Endodermal cell (in vitro differentiated cells): ENCODE measurements around the gene MLLT3. TPM values are rescaled to one million over a fixed set of nuclear protein-coding genes. Genes with fewer than 3 reads are reported as not detected.

Experiments used
- DNase-seq: peaks from one replicate; pipeline ENCODE4 v3.0.0-alpha.2; 2017
- H3K27ac ChIP-seq: 2 replicates; pipeline ENCODE4 v1.5.1; 2013; ENCODE audit warnings: mild to moderate bottlenecking, low read depth, low read length, moderate library complexity
- H3K27me3 ChIP-seq: 2 replicates; pipeline ENCODE4 v1.6.1; 2013; ENCODE audit warnings: mild to moderate bottlenecking, low read length, moderate library complexity; ENCODE audit not compliant: insufficient read depth, control insufficient read depth, poor library complexity, severe bottlenecking
- H3K36me3 ChIP-seq: 2 replicates; pipeline ENCODE4 v1.7.0; 2013; ENCODE audit warnings: mild to moderate bottlenecking, low read length, moderate library complexity; ENCODE audit not compliant: control insufficient read depth, insufficient read depth
- H3K4me1 ChIP-seq: one replicate; pipeline ENCODE4 v1.7.0; 2013; ENCODE audit warnings: low read length; ENCODE audit not compliant: control insufficient read depth, insufficient read depth
- H3K4me3 ChIP-seq: 2 replicates; pipeline ENCODE4 v1.5.1; 2013; ENCODE audit warnings: mild to moderate bottlenecking, low read length, moderate library complexity
- H3K9ac ChIP-seq: 2 replicates; pipeline ENCODE4 v1.6.1; 2013; ENCODE audit warnings: mild to moderate bottlenecking, low read length, moderate library complexity; ENCODE audit not compliant: poor library complexity, severe bottlenecking; ENCODE audit errors: extremely low read depth
- H3K9me3 ChIP-seq: 2 replicates; pipeline ENCODE4 v1.6.1; 2013; ENCODE audit warnings: mild to moderate bottlenecking, low read length, moderate library complexity; ENCODE audit not compliant: control insufficient read depth
- H3K27ac Mint-ChIP-seq: 2 replicates; pipeline ENCODE4 v1.8.0; 2020; ENCODE audit warnings: mixed read lengths
- H3K27me3 Mint-ChIP-seq: 2 replicates; pipeline ENCODE4 v1.8.0; 2021; ENCODE audit warnings: mild to moderate bottlenecking, mixed read lengths; ENCODE audit not compliant: insufficient read depth
- H3K36me3 Mint-ChIP-seq: 2 replicates; pipeline ENCODE4 v1.8.0; 2020; ENCODE audit warnings: low read depth, mixed read lengths
- H3K4me1 Mint-ChIP-seq: 2 replicates; pipeline ENCODE4 v1.8.0; 2020; ENCODE audit warnings: mixed read lengths
- H3K4me3 Mint-ChIP-seq: 2 replicates; pipeline ENCODE4 v1.8.0; 2020; ENCODE audit warnings: mild to moderate bottlenecking, moderate library complexity, mixed read lengths
- H3K9me3 Mint-ChIP-seq: 2 replicates; pipeline ENCODE4 v1.8.0; 2020; ENCODE audit warnings: mild to moderate bottlenecking, mixed read lengths
- CTCF ChIP-seq: fragments of 200-600 bp; sonication (generic); conservative IDR thresholded peaks from 2 replicates; pipeline ENCODE4 v1.5.0; 2021; ENCODE audit warnings: antibody characterized with exemption, mild to moderate bottlenecking
- WGBS, 2 experiments: methylation state at CpG; one replicate each; pipeline versions ENCODE4 v1.1.5 to v1.1.7; 2013; ENCODE audit warnings: missing lambda C conversion rate in 2 of 2, mixed read lengths in 1 of 2; ENCODE audit not compliant: insufficient coverage in 1 of 2, insufficient read length in 1 of 2; 5-methylcytosine and 5-hydroxymethylcytosine counted together
- total RNA-seq, 2 donors: library from RNA; stranded (reverse); fragmentation: NEBNext Ultra II Directional in 1 of 2; extraction: Animal tissue kit (Norgen Biotek cat#: 25700) in 1 of 2; gene quantifications; 2 replicates in 1 of 2; 3 replicates in 1 of 2; pipeline ENCODE4 v1.2.1, GENCODE V29; 2021

The MLLT3 gene
- total RNA-seq, 2 donors from 2014 or later: 5.5 to 12.2 TPM

GRCh38 chr9:20379804-20380225, 242.5 kb downstream of the MLLT3 start:
- Mint-ChIP-seq H3K36me3 (no peaks in the 10 kb centered on the region), H3K4me3 (no peak overlapping the region)
- no peak for TF ChIP-seq CTCF

GRCh38 chr9:20378851-20379250, 243.4 kb downstream of the MLLT3 start:
- Mint-ChIP-seq H3K36me3 (no peaks in the 10 kb centered on the region), H3K4me1 (peaks cover 16% of the 10 kb centered on the region), H3K9me3 (no peaks in the 10 kb centered on the region), H3K27ac (no peak overlapping the region), H3K4me3 (no peak overlapping the region), H3K27me3 (no peaks in the 10 kb centered on the region)
- 77% methylated on average over 3 of the region's 3 CpGs; no CpG with 5 or more reads in 1 of the 2 experiments for whole genome bisulfite sequencing, 2 experiments
- TF ChIP-seq CTCF: no peak
- Histone ChIP-seq H3K9ac (no peak overlapping the region), H3K4me1 (peaks cover 9% of the 10 kb centered on the region), H3K27ac (no peak overlapping the region), H3K27me3 (no peaks in the 10 kb centered on the region), H3K9me3 (no peaks in the 10 kb centered on the region), H3K4me3 (no peak overlapping the region), H3K36me3 (no peaks in the 10 kb centered on the region)
- DNase-seq: no peak

More at GRCh38 chr9:20379804-20380225, 242.5 kb downstream of the MLLT3 start:
- peaks cover 16% of the 10 kb centered on the region for H3K4me1 Mint-ChIP-seq
- no peaks in the 10 kb centered on the region for H3K9me3 Mint-ChIP-seq
- no peak overlapping the region for H3K4me3 ChIP-seq
- peaks cover 9% of the 10 kb centered on the region for H3K4me1 ChIP-seq
- no peaks in the 10 kb centered on the region for H3K27me3 Mint-ChIP-seq
- no peaks in the 10 kb centered on the region for H3K36me3 ChIP-seq
- no peak overlapping the region for H3K27ac ChIP-seq
- no peak for DNase-seq
- WGBS, 2 experiments: 92 to 94% methylated on average over 2 of the region's 2 CpGs
- H3K27ac Mint-ChIP-seq: peak overlapping the region; percentile 2
- no peaks in the 10 kb centered on the region for H3K27me3 ChIP-seq
- no peak overlapping the region for H3K9ac ChIP-seq
- H3K9me3 ChIP-seq: no peaks in the 10 kb centered on the region

GRCh38 chr9:20377790-20378189, 244.5 kb downstream of the MLLT3 start:
- Mint-ChIP-seq H3K4me1 (peaks cover 15% of the 10 kb centered on the region), H3K27me3 (no peaks in the 10 kb centered on the region), H3K9me3 (no peaks in the 10 kb centered on the region), H3K4me3 (no peak overlapping the region), H3K27ac (no peak overlapping the region), H3K36me3 (no peaks in the 10 kb centered on the region)
- H3K9ac ChIP-seq: no peak overlapping the region
- no peak overlapping the region for H3K4me3 ChIP-seq
- TF ChIP-seq CTCF: no peak
- no peaks in the 10 kb centered on the region for H3K36me3 ChIP-seq
- H3K9me3 ChIP-seq: no peaks in the 10 kb centered on the region
- no peak for DNase-seq
- H3K4me1 ChIP-seq: peaks cover 9% of the 10 kb centered on the region
- no peaks in the 10 kb centered on the region for H3K27me3 ChIP-seq
- H3K27ac ChIP-seq: no peak overlapping the region
